Ovary (tissue), 3 donors: Measurements from ENCODE around the gene BORCS5.

ENCODE experiments used
- EP300 ChIP-seq: sonication (generic); formaldehyde crosslinking; IDR thresholded peaks from one replicate; pipeline ENCODE4 v1.6.1; 2017; ENCODE audit warnings: antibody characterized with exemption
- POLR2A ChIP-seq: fragments of 450-650 bp; IDR thresholded peaks from one replicate; pipeline ENCODE4 v1.6.1; 2017; ENCODE audit warnings: antibody characterized with exemption, mild to moderate bottlenecking, moderate library complexity
- TF ChIP-seq, protein P1 (sequence below), 3 donors: fragments of 450-650 bp in 2 of 3; fragments of 200-600 bp in 1 of 3; IDR thresholded peaks; one replicate each; pipeline versions ENCODE4 v1.5.1 to v1.8.0; 2016 to 2022; ENCODE audit warnings: antibody characterized with exemption in 3 of 3, mild to moderate bottlenecking in 1 of 3
- donor health status: DM: no; HTN: no; CAD: no.

DNA sequence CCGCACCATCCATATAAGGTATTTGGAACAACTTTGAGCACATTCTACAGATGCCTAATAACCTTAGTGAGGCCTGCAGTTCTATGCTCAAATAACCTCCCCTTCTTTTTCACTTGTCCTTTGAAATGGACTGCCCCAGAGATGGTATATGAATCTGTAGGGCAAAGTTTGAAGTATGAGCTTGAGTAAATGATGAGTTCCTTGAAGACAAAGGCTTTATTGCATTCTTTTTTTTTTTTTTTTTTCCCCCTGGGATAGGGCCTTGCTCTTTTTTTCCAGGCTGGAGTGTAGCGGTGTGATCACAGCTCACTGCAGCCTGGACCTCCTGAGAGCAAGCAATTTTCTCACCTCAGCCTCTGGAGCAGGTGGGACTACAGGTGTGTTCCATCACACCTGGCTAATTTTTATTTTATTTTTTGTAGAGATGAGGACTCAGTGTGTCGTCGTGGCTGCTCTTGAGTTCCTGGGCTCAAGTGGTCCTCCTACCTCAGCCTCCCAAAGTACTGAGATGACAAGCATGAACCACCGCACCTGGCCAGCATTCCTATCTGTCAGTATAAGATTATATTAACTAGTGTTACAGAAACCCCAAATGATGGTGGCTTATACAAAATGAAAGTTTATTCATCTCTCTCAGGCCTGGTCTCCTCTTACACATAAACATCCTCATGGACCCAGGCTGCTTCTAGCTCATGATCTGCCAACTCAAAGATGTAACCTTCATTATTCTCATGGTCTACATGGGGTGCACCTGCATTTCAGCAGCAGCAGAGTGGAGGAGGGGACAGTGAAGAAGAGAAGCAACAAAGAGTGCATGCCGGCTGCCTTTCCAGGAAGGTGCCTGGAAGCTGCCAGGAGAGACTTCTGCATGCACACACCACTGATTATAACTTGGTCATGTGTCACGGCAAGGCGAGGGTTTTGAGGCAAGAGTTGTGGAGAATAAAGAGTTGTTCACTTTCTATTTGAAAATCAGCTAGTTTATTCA is 104.4 kb downstream of the BORCS5 start:
- TF ChIP-seq, protein P1, sequence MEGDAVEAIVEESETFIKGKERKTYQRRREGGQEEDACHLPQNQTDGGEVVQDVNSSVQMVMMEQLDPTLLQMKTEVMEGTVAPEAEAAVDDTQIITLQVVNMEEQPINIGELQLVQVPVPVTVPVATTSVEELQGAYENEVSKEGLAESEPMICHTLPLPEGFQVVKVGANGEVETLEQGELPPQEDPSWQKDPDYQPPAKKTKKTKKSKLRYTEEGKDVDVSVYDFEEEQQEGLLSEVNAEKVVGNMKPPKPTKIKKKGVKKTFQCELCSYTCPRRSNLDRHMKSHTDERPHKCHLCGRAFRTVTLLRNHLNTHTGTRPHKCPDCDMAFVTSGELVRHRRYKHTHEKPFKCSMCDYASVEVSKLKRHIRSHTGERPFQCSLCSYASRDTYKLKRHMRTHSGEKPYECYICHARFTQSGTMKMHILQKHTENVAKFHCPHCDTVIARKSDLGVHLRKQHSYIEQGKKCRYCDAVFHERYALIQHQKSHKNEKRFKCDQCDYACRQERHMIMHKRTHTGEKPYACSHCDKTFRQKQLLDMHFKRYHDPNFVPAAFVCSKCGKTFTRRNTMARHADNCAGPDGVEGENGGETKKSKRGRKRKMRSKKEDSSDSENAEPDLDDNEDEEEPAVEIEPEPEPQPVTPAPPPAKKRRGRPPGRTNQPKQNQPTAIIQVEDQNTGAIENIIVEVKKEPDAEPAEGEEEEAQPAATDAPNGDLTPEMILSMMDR (IDR thresholded peaks at IDR 0.05): no peak
- TF ChIP-seq POLR2A (no peak), EP300 (no peak)
